ENCODE measurements around the gene CES3. TPM values are rescaled to one million over a fixed set of nuclear protein-coding genes. Genes with fewer than 3 reads are reported as not detected.

CES3 gene
- total and polyA plus RNA-seq, 2 donors (not counting 3 experiments of a cell fraction or from before 2014, with no cell fraction given) = 0.10 TPM; not detected in 1

DNA sequence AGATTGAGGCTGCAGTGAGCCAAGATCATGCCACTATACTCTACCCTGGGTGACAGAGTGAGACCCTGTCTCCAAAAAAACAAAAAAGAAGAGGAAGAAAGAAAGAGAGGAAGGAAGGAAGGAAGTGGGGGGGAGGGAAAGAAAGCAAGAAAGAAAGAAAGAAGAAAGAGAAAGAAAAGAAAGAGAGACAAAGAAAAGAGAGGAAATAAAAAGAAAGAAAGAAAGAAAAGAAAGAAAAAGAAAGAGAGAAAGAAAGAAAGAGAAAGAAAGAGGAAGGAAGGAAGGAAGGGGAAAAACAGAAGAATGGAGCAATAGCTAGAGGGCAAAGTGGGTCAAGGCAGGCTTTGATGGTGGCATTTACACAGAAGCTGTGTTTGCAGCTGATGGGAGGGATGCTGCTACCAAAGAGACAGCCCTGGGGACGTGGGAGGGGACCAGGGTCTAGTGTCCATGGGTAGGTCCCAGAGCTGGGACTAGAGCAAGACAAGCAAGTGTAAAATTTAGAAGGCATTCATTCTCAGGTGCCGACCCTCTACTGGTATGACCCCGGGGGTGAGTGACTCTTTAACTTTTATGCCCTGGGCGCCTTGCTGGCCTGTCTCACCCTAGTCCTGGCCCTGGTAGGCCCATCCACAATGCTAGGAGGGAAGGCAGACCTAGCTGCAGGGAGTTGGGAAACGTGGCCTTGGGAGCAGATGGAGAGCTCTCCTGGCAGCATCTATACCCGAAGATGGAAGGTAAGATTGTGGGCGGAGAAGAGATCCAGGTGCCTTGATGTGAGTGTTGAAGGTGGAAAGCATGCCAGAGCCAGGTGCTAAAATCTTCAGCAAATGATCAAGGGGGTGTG is 2.0 kb upstream of the CES3 start:
- H3K9ac ChIP-seq (replicated peaks; ENCODE audit: extremely low read depth, insufficient read depth, low read length) = no peak overlapping the region
- H3K79me2 ChIP-seq (ENCODE audit: control insufficient read depth, insufficient read depth, low read length) = no peaks in the 10 kb centered on the region
- H3K4me2 ChIP-seq (ENCODE audit: insufficient read depth, low read length) = no peak overlapping the region
- no peak overlapping the region for H2AFZ ChIP-seq (ENCODE audit: low read depth, low read length)
- no peak for DNase-seq (ENCODE audit: low read depth, low spot score)
- ChIA-PET CTCF (interaction anchor here (4.7 kb wide), 1 partner anchor 196 kb away, joined by 26 read pairs; no protein-coding TSS in a partner anchor), POLR2A (no interaction called here)
- no peaks in the 10 kb centered on the region for H3K36me3 ChIP-seq (ENCODE audit: control insufficient read depth in 2 of 2, extremely low read depth in 1 of 2, insufficient read depth in 2 of 2, low read length in 2 of 2)
- no peaks in the 10 kb centered on the region for H4K20me1 ChIP-seq (replicated peaks; ENCODE audit: control insufficient read depth, extremely low read depth, insufficient read depth, low read length)
- peaks cover 1 to 2% of the 10 kb centered on the region in 2 experiments for H3K27me3 ChIP-seq (ENCODE audit: control insufficient read depth in 2 of 2, insufficient read depth in 2 of 2, low read length in 2 of 2)
- TF ChIP-seq JUN (IDR thresholded peaks at IDR 0.05; ENCODE audit: borderline replicate concordance, insufficient read depth, insufficient read length, low read depth) (no peak), POLR2A (IDR thresholded peaks at IDR 0.05; ENCODE audit: low read depth, low read length) (no peak), GATA2 (IDR thresholded peaks at IDR 0.05; ENCODE audit: insufficient read depth, insufficient read length, low read depth, low read length) (no peak), POLR2AphosphoS5 (IDR thresholded peaks at IDR 0.05; ENCODE audit: insufficient read depth, low read depth, low read length) (no peak), FOS (IDR thresholded peaks at IDR 0.05; ENCODE audit: borderline replicate concordance, insufficient read depth, low read length) (no peak), EZH2 (IDR thresholded peaks at IDR 0.05; ENCODE audit: borderline replicate concordance, low read depth, low read length, severe bottlenecking) (no peak), MYC (IDR thresholded peaks at IDR 0.05; ENCODE audit: low read depth, low read length) (no peak)
- TF ChIP-seq, protein P1, sequence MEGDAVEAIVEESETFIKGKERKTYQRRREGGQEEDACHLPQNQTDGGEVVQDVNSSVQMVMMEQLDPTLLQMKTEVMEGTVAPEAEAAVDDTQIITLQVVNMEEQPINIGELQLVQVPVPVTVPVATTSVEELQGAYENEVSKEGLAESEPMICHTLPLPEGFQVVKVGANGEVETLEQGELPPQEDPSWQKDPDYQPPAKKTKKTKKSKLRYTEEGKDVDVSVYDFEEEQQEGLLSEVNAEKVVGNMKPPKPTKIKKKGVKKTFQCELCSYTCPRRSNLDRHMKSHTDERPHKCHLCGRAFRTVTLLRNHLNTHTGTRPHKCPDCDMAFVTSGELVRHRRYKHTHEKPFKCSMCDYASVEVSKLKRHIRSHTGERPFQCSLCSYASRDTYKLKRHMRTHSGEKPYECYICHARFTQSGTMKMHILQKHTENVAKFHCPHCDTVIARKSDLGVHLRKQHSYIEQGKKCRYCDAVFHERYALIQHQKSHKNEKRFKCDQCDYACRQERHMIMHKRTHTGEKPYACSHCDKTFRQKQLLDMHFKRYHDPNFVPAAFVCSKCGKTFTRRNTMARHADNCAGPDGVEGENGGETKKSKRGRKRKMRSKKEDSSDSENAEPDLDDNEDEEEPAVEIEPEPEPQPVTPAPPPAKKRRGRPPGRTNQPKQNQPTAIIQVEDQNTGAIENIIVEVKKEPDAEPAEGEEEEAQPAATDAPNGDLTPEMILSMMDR (IDR thresholded peaks at IDR 0.05; ENCODE audit: extremely low read depth in 1 of 2, insufficient read depth in 1 of 2, low read depth in 1 of 2, low read length in 2 of 2) = no peak
- TF ChIP-seq, protein P2, sequence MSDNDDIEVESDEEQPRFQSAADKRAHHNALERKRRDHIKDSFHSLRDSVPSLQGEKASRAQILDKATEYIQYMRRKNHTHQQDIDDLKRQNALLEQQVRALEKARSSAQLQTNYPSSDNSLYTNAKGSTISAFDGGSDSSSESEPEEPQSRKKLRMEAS (IDR thresholded peaks at IDR 0.05; ENCODE audit: insufficient read depth, insufficient read length) = no peak
- H3K4me3 ChIP-seq (replicated peaks in 1 of 3; ENCODE audit: insufficient read depth in 1 of 3, low read depth in 1 of 3, low read length in 3 of 3) = no peak overlapping the region
- intact Hi-C loops (cut with micrococcal nuclease) (loop anchor here (10.0 kb wide), 1 partner anchor 436 kb away; the partner anchor contains the start of gene TPPP3), dilution Hi-C loops (cut with MboI; ENCODE audit: extremely low pct_ligation_motif_present, low sequenced_read_pairs) (no loop called here)
- H3K4me1 ChIP-seq (ENCODE audit: control insufficient read depth, extremely low read depth, insufficient read depth, low read length) = no peaks in the 10 kb centered on the region
- no peak for FAIRE-seq
- H3K27ac ChIP-seq (ENCODE audit: insufficient read depth, low read depth, low read length) = no peak overlapping the region
- no peaks in the 10 kb centered on the region for H3K9me3 ChIP-seq (replicated peaks; ENCODE audit: control insufficient read depth, insufficient read depth, low read length)
- H3K9me1 ChIP-seq (replicated peaks; ENCODE audit: control insufficient read depth, extremely low read depth, insufficient read depth, low read length) = no peaks in the 10 kb centered on the region
- no TSS peak for BruUV-seq (replicated peaks)

All from endothelial cell of umbilical vein (primary cell).